Fibroblast of skin of right biceps (primary cell): ENCODE data around the gene MANSC4.
A peak's percentile ranks its signal among the peaks of the same experiment; 100 is the strongest.

Experiments
- DNase-seq: peaks from one replicate; pipeline ENCODE4 v3.0.0-alpha.2; 2013

The MANSC4 gene

DNA sequence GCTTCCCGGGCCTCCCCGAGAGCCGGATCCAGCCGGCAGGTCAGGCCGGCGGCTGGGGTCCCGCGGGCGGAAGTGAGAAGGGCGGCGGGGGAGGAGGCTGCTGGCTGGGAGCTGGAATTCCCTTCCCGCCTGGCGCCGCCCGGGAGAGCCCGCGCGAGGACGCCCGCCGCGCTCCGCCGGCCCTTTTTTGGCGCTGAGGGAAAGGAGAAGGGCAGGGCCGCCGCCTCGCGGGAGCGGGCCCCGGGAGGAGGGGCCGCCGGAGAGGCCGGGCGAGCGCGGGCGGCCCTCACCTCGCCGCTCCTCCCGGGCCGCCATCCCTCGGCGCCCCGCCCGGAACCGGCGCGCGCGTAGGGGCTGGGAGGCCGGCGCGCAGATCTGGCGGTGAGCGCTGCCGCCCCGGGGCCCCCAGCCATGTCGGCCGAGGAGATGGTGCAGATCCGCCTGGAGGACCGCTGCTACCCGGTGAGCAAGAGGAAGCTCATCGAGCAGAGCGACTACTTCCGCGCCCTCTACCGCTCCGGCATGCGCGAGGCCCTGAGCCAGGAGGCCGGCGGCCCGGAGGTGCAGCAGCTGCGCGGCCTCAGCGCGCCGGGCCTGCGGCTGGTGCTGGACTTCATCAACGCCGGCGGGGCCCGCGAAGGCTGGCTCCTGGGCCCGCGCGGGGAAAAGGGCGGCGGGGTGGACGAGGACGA lies at the start of gene MANSC4, which contains the start of gene KLHL42:
TSS of gene MANSC4 (minus strand) at position 317 of the 692 bp plus-strand sequence. CDS start 8,960 bp downstream, outside the sequence.
TSS of gene KLHL42 (plus strand) at position 314 of the 692 bp plus-strand sequence. CDS start at position 412, 98 bp downstream.
- DNase-seq, result peak; percentile 85

DNA sequence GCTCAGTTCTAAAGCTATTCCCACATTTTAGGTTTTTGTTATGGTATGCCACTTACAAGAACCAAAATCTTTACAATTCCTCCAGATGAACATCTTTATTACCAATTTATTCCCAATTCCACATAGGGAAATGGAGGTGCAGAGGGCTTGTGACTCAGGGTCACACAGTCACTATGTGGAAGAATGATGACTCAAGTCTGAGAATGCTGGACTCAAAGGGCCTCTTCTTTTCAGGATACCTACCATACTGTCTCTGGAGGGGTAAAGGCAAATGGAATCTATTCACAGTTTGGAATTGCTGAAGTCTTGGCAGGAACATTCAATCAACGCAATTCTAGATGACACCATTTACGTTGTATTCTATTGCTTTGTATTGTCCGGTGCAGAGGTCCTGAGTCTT lies 48.2 kb upstream of the MANSC4 start:
- DNase-seq, result peak; percentile 13

DNA sequence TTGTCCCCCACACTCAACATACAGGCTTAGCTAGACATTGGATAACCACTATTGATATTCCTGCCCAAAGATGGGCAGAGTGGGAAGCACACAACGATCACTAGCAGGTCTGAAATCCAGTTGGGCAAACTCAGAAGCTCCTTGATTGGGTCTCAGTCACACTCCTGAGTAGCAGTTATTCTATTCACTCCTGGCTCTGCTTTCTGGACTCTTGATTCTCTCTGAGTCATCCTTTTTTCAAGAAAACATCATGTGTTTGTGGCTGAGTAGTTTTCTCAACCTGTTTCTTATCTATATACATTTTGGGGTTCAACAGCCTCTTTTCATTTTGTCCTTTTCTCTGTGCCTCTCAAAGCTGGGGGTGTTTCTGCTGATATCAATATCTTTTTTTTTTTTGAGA lies 46.0 kb upstream of the MANSC4 start:
- DNase-seq, result no peak

DNA sequence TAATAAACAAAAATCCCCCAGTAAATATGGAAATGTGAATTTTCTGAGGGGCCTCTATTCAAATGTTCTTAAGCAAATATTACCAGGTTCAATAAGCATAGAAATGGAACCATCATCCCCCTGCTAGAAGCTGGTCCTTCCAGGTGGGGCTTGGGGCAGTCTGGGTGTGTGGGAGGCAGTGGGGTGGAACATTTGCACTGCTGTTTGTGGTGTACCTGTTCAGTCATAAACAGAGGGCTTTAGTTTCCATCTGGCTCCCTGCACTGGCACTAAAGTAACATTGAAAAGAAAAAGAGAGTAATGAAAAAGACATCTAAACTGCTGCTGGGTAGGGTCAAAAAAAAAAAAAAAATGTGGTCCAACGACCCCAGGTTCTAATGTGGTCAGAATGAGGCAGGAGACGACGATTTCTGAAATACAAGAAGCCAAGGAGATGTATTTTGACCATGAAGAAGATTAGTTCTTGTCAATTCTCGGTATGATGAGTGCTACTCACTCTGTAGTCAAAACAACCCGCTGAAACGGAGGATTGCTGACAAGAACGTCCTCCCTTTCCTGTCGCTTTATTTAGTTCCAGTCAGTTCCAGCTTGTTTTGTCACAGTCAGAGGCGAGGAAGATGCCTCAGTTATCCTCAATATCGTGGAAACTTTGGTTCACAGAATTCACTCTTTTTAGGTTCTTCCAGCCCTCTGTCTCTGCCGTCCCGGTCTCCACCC lies 44.2 kb upstream of the MANSC4 start:
- DNase-seq, result no peak

DNA sequence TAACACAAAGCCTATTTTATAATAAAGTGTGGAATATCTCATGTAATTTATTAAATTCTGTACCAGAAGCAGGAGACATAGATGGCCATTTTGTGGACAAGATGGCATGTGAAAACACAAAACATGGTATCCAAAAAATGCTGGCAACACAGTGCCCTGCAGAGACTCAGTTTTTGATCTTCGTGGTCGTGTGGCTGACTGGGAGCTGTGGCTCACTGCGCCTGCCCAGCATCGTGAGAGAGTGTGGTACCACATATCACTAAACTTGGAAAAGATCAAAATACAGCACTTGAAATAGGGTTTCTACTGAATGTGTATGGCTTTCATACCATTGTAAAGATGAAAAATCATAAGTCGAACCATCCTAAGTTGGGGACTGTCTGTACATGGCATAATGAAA lies 43.0 kb upstream of the MANSC4 start:
- no peak for DNase-seq

DNA sequence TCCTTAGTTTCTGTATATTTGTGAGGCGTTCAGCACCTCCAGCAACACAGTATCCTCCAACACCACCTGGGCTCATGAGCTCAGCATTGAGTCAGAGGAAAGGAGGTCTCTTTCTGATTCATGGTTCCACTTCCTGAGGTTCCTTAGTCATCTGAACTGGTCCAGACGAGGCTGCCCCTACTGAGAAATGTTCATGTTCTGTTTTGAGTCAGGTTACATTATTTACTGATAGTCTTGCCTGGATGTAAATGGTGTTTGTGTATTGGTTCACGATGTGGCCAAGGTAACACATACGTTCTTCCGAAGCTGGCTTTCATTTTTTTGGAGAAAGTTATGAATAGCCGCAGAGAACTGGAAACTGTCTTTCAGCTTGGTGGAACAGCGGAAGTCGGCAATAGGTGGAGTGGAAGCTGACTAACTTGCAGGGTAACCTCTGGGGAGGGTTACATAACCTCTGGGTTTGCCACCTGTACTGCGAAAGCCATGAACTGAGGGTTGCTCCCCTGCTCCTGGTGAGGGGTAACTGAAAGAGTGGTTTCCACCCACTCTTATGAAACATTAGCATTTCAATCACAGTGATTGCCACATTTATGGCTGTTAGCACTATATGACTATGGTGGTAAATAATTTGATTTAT lies 42.2 kb upstream of the MANSC4 start:
- peak; percentile 83 for DNase-seq

DNA sequence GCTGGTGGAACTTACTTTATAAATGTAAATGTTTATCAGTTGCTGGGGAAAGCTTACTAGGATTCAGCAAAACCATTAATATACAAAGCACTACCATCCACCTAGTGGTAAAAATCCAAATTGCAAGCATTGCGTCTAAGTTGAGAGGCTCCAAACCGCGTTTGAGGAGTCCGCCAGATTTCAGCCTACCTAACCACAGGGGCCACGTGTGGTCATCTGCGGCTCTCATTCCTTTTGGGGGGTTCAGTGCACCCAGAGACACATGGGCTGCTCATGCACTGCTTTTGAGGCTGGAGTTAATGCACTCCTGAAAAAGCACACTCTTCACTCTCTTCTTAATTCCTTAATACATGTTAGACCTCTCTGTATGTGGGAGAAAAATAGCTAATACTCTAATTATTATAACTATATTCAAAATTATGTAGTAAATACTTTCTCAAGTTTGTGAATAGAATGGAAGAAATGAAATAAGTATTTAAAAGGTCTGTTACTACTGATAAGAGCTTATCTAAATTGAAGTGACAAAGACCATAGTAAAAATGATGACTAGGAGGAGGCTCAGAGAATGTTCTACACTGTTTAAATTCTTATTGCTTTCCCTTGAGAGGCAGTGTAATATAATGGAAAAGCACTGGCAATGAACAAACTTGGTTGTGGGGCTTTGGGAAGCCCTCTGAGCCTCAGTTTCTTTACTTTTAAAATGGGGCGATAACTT lies 41.4 kb upstream of the MANSC4 start:
- peak; percentile 75 for DNase-seq

DNA sequence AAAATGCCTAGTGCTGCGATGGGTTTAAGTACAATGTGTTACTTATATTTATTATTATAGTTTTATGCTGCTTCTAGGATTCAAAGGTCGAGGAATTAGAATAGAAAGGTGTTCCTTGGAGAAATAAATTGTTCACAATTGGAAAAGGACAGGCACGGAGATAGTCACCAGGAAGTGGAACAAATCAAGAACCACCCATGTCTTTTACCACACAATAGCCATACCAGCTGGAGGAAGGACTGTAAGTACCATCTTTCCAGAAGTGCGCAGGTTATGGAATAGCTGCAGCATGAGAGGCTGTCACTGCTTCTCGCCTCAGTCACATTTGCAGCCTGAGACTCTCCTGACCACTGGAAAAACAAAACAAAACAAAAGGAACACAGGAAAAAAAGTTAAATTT lies 40.5 kb upstream of the MANSC4 start:
- DNase-seq, result no peak

DNA sequence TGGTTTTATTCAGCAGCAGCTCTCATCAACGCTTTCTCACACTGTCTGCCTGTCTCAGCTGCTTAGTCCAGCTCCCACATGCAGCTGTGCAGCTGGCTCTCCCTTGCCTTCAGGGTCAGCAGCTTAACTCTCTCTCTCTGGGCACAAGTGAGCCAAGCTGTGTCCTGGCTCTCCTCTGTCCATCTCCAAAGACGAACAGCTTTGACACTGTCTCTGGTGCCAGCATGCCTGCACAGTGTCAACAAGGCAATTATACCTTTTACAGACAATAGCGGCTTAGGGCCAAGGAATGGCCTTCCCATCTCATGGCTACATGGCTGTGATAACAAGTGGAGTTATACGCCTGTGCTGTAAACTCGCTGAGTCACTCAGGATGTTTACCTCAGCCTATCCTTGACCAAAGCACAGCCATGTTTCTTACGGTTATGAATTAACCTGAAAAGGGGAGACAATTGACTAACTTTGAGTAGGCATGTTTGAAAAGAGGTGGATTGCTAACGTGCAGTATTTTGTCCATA lies 38.4 kb upstream of the MANSC4 start:
- no peak for DNase-seq

DNA sequence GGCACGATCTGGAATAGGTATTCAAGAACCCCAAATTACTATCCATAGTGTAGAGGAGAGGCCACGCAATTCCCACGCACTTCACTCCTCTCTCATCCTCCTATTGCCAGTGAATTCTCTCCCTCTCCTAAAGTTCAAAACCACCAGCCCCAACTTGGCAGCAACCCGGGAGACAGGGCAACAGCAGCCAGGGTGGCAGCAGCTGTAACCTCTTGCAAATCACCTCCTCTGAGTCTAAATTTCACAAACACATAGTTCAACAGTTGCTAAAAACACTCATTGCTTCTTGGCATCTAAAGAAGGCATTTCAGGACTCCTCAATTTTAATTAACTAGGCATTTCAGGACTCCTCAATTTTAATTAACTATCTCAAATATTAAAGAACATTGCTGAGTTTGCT lies 37.7 kb upstream of the MANSC4 start:
- no peak for DNase-seq

DNA sequence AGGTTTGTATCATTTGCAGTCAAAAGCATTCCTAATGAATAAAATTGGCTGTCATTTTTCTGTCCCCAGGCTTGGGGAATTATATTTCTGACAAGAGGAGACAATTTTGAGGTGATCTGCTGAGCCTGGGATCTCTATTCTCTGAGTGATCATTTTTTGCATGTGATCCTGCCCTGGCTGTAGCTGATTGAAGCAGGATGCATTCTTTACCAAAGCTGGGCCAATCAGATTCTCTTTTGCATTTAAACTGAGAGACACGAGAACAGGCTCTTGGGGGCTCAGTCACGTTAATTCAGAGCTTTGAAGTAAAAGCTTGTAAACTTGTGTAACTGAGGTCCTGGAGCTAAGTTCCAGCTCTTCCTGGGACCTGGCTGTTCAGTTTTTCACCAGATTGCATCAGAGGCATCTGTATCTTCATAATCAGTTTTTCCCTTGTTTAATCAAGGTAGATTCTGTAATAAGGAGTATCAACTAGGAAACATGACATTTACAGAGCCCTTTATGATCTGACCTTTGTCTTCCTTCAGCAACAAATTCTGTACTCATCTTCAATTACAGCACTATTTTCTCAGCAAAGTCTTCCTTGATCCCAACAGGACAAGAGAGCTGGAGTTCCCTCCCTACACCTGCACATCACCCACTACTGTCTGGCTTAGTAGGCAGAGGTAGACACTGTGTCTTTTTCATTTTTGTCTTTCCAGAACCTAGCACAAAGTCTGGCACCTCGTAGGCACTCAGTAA lies 35.0 kb upstream of the MANSC4 start:
- peak; percentile 27 for DNase-seq

DNA sequence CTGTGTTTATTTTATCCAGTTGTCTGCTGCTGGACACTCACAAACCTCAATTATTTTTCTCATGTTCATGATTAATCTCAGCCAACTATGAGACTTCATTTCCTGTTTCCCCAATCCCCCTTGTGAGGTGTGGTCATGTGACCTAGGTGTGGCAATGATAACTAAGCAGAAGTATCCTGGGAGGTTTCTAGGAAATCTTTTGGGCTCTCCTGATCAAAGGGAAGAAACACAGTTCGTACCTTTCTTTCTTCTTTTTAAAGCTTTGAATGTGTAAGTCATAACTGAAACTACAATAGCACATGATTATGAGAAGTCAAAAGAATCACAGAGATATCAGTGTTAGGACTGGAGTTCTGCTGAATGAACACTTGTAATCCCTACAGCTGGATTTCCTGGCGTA lies 34.4 kb upstream of the MANSC4 start:
- no peak for DNase-seq

DNA sequence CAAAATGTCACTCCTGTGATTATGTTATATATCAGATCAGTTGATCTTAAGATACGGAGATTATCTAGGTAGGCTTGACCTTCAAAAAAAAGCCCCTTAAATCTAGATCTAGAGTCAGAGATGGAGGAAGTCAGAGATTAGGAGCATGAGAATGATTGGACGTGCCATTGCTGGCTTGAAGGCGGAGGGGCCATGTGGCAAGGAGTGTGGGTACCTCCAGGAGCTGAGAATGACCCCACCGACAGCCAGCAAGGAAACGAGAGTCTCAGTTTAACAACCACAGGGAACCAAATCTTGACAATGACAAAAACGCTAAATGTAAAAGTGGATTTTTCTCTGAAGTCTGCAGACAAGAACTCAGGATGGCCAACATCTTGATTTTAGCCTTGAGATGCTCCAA lies 32.5 kb upstream of the MANSC4 start:
- DNase-seq, result no peak

DNA sequence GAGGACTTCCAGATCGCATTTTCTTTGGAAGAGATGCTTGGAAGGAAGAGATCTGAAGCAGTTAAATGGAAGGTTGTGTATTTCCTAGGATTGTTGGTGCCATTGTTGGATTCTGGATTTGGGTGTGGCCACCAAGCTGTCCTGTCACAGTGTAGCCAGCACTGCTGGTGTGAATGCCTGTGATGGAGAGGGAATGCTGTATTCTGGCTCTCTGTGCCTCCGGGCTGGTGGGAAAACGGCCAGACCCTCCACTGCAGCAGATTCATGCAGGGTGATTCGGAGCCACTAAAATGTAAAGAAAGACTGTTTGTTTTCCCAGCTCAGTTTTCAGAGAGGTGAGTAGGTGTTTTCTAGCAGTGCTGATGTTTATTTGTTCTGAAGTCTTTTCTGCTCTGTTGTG lies 30.7 kb upstream of the MANSC4 start:
- no peak for DNase-seq

DNA sequence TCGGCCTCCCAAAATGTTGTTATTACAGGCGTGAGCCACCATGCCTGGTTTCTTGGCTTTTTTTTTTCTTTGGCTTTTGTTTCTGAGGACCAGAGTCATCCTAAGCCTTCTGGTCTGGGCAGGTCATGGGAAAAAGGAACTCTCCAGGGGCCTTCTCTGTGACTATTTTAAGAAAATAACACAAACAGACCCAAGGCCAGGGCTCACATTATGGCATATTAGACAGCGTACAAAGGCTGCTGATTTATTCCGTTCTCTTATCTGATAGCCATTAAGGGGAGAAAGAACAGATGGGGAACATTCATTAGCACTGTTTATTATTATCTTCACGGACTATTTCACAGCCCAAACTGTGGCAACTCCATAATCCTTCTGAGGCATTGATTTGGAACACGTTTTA lies 28.8 kb upstream of the MANSC4 start:
- no peak for DNase-seq

DNA sequence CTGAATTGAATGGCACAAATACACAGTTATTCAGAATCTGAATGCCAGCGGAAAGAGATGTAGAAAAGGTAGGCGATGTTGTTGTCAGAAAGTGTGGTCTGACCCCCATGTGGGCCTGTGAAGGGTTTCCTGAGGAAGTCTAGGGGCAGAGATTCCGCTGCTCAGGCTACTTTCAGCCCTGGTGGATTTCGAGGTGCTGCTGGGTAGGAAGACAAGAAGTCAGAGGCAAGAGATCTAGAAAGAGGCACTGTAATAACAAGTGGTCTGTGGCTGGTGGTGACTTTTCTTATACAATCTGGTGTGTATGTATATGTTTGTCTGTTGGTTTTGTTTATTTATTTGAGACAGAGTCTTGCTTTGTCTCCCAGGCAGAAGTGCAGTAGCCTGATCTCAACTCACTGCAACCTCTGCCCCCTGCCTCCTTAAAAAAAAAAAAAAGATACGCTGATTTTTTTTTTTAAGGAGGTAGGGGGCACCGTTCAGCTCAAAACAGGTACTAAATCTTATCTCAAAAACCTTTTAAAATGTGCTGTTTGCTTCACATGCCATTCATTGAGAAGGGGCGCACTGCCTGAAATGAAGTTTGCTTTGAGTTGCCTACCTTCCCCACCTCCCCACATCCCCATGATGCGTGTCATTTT lies 27.1 kb upstream of the MANSC4 start:
- DNase-seq, result no peak

DNA sequence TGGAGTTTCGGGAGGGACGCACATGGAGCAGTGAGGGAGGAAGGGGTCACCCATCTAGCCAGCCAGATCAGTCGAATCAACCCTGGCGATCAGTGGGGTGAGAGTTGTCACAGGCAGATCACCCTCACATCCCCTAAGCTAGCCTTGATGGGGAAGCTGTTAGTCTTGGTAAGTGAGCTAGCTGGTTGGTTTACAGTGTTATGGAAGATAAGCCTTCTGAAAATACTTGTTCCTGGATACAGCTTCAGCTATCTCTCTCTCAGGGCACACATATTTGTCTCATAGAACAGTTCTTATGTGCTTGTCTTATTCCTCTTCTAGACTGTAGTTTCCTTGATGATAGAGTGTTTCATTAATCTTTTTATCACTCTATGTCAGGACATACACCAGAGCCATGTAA lies 26.2 kb upstream of the MANSC4 start:
- DNase-seq, result no peak

DNA sequence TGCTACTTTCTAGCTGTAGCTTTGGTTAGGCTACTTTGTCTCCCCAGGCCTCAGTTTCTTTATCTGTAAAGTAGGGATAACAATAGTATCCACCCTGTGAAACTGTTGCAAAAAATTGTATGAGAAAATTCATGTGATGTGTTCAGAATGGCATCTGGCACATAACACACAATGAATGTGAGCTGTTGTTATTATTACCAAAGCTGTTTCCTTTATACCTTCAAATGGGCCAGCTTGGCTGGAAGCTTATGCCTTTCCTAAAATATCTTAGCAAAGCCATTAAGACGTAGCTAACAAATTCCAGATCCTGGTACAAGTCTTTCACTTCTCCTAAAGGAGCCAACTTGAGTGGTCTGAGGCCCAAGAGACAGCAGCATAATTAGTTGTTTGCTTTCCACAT lies 25.2 kb upstream of the MANSC4 start:
- no peak for DNase-seq

DNA sequence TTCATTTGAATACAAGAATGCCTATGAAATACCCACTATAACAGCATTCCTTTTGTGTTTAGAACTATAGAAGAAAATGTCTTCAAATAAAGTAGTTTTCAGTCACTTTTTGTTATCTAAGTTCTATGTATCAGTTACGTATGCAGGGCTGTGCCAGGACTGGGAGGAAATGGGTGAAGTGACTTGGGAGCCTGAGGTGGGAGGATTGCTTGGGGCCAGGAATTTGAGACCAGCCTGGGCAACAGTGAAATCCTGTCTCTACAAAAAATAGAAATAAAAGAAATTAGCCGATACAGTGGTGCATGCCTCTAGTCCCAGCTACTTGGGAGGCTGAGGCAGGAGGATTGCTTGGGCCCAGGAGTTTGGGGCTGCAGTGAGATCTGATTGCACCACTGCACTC lies 22.9 kb upstream of the MANSC4 start:
- no peak for DNase-seq

DNA sequence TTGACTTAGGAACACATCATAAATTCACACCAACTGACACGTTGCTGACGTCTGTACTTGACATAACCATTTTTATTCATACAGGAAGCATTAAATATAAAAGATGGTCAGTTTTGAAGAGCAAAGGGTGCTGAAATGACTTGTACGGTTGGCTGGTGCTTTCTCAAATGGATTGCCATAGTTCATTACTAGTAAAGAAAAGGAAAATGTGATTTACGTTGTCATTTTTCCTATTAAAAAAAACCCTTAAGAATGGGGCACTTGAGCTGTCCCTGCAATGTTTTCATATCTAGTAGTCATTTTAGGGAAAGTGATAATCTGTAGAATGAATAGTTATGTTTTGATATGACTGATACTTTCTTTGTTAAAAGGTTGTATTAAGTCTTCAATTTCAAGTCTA lies 22.5 kb upstream of the MANSC4 start:
- DNase-seq, result no peak

DNA sequence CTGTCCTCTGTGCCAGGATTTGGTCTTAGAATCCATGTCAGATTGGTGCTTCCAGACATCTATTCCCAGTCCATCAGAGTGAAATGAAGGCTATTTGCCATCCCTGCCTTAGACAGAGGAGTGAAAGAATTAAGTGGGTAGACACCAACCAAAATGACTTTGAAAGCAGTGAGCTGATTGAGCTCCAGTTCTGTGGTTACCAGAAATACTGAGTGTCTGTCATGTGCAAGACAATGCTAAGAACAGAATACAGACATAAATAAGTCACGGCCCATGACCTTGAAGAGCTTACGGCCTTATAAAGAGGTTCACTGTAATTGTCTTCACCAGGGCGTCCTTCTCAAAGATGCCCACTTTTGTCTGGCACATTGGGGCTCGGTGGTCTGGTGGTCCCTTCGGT lies 21.6 kb upstream of the MANSC4 start:
- DNase-seq, result no peak

DNA sequence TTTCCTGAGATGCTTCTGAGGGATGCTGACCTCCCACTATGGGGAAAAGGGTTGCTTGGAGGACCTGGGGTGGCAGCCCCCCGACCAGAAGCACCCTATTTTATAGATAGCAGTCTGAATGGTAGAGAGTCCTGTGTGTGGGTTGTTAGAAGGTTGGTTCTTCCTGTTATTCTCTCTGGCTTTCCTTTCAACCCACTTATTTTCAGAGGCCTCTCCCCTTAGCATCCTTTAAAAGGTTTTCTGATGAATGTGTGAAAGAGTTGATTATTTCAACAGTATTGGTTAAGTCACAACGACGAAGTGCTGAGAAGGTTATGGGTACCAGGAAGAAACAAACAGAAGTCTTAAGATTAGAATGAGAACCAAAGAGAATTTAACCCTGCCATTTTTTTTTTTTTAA lies 20.8 kb upstream of the MANSC4 start:
- DNase-seq, result no peak
